Measurements from ENCODE around the gene DLL3.

Gene DLL3

DNA sequence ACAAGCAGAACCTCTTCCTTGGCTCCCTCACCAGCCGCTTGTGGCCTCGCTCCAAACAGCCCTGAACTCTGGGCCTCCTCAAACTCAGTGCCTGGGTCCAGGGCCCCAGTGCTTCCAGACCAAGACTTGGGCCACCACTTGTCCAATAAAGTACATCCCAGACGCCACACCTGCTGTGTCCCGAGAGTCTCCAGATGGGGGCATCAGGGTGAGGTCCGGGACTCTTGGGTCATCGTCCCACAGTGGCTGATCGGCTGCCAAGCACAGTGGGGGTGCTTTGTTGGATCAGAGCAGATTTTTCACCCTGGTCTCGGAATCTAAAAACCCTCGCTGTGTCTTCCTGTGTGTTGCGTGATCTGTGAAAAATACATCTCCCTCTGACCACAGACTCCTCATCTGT, 9.0 kb upstream of the DLL3 start:
- no peak for FAIRE-seq

DNA sequence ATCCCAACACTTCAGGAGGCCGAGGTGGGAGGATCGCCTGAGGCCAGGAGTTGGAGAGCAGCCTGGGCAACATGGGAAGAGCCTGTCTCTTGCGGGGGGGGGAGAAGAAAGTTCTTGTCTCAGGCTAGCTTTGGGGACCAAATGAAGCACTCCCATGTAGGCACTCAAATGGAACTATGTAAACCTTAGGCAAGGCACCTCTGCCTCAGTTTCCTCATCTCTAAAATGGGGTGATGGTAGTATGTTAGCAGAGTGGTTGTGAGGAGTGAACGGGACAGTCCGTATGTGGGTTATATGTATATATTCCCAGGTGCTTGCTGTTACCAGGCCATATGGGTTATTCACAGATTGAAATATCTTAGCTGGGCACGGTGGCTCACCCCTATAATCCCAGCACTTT, 6.5 kb upstream of the DLL3 start:
- no peak for FAIRE-seq

DNA sequence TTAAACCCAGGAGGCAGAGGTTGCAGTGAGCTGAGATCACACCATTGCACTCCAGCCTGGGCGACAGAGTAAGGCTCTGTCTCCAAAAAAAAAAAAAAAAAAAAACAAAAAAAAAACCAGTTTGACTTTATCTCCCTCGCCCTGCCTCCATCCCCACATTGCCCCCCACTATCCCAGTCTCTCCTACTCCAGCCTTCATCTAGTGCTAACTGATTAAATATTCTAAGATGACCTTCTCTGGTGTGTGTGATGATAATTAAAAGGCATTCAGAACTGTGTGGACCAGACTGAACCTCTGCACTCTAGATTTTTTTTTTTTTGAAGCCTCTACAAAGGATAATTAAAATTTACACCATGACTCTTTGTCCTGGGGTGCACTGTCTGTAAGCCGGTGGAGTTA, 6.0 kb upstream of the DLL3 start:
- no peak for FAIRE-seq

DNA sequence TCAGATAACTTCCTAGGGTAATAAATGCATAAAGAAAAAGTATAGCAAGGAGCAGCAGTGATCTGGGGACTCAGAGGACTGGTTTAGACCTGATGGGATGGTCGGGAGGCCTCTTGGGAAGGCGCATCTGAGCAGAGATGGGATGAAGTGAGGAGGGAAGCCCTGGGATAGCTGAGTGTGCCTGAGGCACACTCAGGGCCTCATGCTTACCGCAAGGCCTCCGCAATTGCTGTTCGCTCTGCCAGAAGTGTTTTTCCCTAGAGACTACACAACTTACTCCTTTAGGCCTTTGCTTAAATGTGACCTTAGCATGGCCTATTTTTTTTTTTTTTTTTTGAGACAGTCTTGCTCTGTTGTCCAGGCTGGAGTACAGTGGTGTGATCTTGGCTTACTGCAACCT, 4.1 kb upstream of the DLL3 start:
- no peak for FAIRE-seq

DNA sequence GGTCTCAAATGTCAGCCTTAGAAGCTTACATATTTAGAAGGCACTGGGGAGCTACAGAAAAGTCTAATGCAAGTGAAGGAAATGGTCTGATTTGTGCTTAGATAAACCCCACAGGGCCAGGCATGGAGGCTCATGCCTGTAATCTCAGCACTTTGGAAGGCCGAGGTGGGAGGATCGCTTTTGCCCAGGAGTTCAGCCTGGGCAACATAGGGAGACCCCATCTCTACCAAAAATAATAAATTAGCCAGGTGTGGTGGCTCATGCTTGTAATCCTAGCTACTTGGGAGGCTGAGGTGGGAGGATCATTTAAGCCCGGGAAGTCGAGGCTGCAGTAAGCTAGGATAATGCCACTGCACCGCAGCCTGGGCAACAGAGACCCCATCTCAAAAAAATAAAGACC, 2.7 kb upstream of the DLL3 start:
- FAIRE-seq = no peak

DNA sequence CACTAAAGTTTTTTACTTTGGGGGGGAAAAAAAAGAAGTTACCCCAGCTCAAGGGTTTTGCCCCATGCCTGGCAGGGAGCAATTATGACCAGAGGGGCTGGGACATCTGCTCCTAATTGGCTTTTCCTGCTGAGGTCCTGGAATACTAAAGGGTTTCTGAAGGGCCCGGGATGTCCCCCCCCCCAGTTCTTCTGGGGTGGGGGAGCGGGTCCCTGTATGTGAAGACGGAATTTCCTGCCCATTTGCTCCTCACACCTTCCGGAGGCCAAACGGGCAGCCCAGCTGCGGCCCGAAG, 1.1 kb upstream of the DLL3 start:
- FAIRE-seq = no peak

DNA sequence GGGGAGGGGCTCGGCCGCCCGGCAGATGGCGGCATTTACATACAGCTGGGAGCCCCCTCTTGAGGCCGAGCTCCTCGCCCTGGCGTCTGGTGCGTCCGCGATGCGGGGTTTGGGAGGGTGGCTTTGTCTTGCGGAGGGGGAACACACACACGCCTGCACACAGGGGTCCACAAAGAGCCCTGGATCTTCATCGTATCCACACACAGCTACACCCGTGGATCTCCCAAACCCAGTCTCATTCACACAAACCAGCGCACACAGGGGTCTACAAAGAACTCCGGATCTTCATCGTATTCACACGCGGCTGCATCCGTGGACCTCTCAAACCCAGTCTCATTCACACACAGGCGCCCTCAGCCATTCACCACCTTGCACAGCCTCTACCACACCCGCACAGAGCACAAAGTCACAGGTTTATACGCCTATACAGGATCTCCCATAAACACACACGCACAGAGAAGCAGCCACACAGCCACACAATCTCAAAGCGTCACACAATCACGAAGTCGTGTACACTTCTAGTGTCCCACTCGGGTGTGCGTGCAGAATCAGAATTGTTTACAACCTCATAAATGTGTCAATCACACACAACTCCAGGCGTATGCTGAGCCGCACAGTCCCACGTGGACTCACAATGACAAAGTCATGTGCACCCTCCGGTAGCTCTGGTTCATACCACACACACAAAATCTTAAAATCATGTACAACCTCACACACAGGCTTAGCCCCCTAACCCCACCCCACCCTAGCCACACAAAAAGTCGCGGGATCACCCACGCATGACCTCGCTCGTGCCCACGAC, 550 bp upstream of the DLL3 start:
- FAIRE-seq = no peak

DNA sequence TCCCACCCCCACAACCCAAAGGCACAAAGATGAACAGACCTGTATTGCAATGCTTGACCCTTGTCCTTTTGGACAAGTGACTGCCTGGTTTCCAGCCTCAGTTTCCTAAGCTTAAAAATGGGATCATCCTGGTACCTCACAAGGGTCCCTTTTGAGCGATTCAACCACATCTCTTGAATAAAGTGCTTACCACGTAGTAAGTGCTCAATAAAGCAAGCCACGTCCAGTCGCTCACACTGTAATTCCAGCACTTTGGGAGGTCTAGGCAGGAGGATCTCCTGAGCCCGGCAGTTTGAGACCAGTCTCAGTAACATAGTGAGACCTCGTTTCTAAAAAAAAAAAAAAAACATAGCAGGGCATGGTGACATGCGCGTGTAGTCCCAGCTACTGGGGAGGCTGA, 1.2 kb downstream of the DLL3 start:
- no peak for FAIRE-seq

DNA sequence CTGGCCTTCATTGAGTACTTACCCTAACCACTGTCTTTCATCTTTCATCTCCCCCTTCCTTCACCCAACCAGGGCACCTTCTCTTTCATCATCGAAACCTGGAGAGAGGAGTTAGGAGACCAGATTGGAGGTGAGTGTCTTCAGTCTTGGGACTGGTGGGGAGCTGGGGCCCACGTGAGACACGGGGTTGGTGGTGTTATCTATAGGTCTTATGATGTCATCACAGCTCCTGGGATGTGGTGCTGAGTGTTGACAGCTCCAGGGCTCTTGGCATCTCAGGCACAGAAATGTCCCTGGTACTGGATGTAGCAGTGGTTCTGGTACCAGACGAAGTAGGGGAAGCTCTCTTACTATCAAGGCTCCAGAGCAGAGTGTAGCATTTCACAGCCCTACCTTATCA, 1.8 kb downstream of the DLL3 start:
- FAIRE-seq = no peak

DNA sequence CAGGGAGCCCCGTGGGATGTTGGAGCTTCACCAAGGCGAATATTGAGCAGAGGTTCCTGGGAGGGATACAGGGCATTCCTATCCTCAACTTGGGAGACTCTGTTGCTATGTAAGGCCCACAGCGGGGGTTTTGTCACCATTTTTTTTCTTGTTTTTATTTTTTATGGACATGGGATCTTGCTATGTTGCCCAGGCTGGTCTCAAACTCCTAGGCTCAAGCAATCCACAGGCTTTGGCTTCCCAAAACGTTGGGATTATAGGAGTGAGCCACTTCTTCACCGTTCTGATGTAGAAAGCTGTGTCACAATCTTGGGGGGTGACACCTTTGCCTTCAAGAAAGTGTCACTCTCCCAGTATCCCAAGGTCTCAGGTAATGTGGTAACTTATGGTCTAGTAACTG, 2.6 kb downstream of the DLL3 start:
- FAIRE-seq = no peak

DNA sequence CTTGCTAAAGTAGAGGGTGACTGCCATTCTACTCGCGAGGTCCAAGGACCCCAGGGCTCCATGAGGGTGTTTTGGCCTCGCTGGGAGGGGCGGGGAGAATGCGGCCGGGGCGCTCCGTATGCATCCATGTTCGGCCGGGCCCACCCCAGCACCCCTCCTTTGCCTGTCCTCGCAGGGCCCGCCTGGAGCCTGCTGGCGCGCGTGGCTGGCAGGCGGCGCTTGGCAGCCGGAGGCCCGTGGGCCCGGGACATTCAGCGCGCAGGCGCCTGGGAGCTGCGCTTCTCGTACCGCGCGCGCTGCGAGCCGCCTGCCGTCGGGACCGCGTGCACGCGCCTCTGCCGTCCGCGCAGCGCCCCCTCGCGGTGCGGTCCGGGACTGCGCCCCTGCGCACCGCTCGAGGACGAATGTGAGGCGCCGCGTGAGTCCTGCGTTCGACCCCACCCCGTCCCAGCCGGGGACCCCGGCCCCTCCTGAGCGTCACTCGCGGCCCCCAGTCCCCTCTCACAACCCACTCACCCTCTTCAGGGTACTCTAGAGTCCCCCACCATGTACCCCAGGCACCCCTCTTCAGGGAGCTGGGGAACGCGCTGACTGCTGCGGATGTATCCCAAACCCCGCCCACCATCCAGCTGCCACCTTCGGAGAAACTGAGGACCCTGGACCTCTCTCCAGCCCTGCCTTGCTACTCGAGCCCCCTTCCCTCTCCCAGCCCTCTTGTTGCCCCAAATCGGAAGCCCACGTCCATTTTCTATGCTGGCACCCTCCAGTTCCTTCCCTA, 4.1 kb downstream of the DLL3 start:
- no peak for FAIRE-seq

DNA sequence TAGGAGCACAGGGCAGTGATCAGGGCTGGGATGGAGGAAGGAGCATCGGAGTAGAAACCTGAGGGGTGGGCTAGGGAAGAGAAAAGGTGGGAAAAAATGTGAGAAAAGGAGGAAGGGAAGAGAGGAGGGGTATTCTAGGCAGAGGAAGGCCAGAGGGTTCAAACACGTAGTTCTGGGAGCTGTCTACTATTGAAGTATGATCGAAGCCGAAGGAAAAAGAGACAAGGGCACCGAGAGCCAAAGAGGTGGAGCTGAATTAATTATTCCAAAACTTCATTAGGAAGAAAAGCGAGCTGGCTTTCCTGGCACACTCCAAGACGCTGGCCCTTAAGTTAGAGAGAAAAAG, 7.8 kb downstream of the DLL3 start:
- no peak for FAIRE-seq

DNA sequence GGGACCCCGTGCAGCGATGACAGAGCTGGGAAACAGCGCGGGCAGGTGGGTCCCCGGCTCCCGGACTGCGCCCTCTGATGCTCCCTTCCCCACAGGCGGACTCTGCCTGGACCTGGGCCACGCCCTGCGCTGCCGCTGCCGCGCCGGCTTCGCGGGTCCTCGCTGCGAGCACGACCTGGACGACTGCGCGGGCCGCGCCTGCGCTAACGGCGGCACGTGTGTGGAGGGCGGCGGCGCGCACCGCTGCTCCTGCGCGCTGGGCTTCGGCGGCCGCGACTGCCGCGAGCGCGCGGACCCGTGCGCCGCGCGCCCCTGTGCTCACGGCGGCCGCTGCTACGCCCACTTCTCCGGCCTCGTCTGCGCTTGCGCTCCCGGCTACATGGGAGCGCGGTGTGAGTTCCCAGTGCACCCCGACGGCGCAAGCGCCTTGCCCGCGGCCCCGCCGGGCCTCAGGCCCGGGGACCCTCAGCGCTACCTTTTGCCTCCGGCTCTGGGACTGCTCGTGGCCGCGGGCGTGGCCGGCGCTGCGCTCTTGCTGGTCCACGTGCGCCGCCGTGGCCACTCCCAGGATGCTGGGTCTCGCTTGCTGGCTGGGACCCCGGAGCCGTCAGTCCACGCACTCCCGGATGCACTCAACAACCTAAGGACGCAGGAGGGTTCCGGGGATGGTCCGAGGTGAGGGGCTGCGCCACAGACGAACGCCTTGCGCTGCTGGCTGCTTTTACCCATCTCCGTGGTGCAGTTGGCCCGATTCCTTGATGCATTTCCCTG, 8.4 kb downstream of the DLL3 start:
- no peak for FAIRE-seq

DNA sequence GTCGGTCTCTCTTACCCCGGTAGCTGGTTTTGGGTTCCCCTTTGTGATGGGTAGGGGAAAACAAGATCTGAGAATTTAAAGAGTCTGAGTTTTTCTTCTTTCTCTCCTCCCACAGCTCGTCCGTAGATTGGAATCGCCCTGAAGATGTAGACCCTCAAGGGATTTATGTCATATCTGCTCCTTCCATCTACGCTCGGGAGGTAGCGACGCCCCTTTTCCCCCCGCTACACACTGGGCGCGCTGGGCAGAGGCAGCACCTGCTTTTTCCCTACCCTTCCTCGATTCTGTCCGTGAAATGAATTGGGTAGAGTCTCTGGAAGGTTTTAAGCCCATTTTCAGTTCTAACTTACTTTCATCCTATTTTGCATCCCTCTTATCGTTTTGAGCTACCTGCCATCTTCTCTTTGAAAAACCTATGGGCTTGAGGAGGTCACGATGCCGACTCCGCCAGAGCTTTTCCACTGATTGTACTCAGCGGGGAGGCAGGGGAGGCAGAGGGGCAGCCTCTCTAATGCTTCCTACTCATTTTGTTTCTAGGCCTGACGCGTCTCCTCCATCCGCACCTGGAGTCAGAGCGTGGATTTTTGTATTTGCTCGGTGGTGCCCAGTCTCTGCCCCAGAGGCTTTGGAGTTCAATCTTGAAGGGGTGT, 9.1 kb downstream of the DLL3 start:
- FAIRE-seq = no peak

DNA sequence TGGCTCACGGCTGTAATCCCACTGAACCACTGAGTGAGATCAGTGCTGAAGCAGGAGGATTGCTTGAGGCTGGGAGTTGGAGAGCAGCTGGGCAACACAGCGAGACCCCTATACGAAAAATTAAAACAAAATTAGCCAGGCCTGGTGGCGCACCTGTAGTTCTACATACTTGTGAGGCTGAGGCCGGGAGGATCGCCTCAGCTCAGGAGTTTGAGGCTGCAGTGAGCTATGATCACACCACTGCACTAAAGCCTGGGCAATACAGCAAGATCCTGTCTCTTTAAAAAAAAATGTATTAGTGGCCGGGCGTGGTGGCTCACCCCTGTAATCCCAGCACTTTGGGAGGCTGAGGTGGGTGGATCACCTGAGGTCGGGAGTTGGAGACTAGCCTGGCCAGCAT, 9.9 kb downstream of the DLL3 start:
- no peak for FAIRE-seq

DNA sequence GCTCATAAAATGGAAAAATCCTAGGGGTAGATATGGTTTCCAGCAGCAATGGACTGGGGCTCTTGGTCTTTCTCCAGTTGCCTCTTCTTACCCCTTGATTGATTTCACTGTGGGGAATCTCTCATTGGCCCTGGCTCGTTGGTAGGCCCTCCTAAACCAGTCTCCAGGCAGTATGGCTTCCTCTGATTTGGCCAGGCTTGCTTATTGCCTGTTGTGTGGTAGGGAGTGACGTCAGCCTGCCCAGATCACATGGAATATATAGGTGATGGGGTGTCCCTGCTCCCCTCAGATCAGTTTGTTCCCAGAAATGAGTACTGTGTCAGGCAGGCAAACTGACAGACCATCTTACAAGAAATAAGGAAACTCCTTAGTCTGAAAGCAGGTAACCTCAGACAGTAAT, 10.5 kb downstream of the DLL3 start:
- FAIRE-seq = no peak

DNA sequence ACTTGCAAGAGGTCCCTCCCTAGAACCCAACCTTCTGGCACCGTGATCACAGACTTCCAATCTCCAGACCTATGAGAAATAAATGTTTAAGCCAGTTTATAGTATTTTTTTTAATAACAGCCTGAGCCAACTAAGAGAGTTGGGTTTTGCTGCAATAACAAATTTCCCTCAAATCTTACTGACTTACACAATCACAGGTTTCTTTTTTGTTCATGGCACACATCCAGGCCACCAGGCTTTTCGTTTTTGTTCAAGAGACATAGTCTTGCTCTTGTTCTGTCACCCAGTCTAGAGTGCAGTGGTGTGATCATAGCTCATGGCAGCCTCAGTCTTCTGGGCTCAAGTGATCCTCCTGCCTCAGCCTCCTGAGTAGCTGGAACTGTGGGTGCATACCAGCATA, 14.2 kb downstream of the DLL3 start:
- FAIRE-seq = no peak

DNA sequence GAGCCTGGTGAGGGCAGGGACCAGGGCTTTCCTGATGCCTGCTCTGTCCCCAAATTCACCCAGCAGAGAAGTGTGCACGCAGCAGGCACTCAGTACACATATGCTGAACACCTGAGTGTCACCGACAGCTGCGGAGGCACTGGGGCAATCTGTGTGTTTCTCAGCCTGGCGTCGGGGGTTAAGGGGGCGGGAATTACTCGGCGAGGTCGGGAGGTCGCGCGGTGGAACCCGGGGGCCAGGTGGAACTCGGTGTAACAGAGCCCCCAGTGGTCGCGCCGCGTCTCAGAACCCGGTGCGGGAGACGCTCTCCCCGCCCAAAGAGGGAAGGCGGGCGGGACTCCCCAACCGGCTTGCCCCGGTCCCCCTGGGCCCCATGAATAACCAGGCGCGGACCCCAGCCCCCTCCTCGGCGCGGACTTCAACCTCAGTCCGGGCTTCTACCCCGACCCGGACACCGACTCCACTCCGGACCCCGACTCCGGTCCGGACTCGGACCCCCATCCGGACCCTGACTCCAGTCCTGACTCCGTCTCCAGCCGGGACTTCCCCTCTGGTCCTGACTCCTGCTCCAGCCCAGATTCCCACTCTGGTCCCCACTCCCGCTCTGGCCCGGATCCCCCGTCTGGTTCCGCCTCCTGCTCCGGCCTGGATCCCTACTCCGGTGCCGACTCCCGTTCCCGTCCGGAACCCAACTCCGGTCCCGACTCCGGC, 16.2 kb downstream of the DLL3 start, which contains the start of gene SELENOV:
TSS of gene SELENOV (plus strand) at position 300 of the 711 bp plus-strand sequence. CDS start at position 374, 74 bp downstream.
- no peak for FAIRE-seq

DNA sequence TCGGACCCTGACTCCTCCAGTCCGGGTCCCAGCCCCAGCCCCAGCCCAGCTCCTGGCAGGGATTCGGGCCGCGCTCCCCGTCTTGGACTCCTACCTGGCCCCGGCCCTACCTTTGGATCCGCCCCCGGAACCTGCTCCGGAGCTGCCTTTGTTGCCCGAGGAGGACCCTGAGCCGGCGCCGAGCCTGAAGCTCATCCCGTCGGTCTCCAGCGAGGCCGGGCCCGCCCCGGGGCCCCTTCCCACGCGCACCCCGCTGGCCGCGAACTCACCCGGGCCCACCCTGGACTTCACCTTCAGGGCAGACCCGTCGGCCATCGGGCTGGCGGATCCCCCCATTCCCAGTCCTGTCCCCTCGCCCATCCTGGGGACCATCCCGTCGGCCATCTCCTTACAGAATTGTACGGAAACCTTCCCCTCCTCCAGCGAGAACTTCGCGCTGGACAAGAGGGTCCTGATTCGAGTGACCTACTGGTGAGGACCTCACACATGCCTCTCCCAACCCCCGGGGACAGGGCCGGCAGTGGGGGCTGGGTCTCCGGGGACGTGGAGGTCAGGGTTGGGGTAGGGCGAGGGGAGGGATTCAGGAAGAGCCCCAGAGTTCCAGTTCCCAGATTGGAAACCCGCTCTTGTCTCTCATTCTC, 16.9 kb downstream of the DLL3 start:
- FAIRE-seq = no peak

DNA sequence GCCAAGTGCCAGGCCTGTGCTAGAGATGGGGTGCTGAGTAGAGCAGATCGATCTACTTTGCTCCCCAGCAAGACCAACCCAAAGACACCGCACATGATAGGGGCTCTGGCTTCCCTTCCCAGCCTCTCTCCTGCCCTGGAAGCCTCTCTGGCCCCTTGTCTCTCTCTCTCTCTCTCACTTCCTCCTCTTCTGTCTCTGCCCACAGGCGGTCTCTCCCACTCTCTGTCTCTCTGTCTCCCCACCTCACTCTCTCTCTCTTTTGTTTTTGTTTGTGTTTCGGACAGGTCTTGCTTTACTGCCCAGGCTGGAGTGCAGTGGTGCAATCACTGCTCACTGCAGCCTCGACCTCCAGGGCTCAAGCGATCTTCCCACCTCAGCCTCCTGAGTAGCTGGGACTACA, 17.5 kb downstream of the DLL3 start:
- no peak for FAIRE-seq

DNA sequence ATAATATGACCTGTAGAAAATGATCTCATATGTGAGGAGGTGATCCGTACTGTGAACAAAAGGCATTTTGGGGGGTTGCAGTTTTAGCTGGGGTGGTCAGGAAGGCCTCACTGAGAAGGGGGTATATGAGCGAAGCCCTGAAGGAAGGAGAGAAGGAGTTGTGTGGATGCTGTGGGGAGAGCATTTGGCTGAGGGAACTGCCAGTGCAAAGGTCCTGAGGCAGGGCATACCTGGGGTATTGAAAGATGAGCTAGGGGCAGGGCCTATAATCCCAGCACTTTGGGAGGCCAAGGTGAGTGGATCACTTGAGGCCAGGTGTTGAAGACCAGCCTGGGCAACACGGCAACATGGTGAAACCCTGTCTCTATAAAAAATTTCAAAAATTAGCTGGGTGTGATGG, 18.7 kb downstream of the DLL3 start:
- no peak for FAIRE-seq

DNA sequence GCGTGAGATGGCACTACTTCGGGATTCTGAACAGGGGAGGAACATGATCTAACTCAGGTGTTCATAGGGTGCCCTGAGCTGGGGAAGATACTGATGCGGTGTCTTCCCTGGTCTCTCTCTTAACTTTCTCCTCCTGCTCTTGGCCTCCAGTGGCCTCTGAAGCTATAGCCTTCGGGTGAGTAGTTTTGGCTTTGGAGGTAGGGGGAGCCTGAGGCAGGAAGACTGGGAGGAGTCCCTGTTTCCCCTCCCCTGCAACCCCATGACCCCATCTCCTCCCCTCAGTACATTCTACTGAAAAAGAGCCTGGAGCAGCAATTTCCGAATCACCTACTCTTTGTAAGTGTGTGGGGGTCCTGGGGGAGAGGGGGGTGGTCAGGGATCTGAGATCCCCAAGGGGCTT, 19.7 kb downstream of the DLL3 start:
- no peak for FAIRE-seq
